IMR-90 (cell line): ENCODE data around the gene CACNA1I. TPM values are rescaled to one million over a fixed set of nuclear protein-coding genes. Genes with fewer than 3 reads are reported as not detected.

ENCODE experiments used
- ATAC-seq: fragments of 200-7000 bp; cut with Tn5 transposase; 2 replicates; pipeline ENCODE4 v1.9.1; 2020; ENCODE audit warnings: low read depth, mild to moderate bottlenecking, moderate library complexity
- BruUV-seq: library from RNA; stranded (reverse); fragments of 400-500 nt; replicated peaks from 2 replicates; lab custom pipeline; 2021; lab: Mats Ljungman, UMichigan
- CTCF ChIA-PET: fragments of 300-600 bp; formaldehyde crosslinking; extraction: SDS; loops from one replicate; lab custom pipeline; 2021; ENCODE audit warnings: antibody characterized with exemption; lab: Yijun Ruan, JAX
- POLR2A ChIA-PET: fragments of 300-600 bp; sonication (Branson Sonifier 250); formaldehyde crosslinking; loops from one replicate; lab custom pipeline; 2022; ENCODE audit warnings: antibody characterized with exemption; ENCODE audit not compliant: unreplicated experiment; lab: Charles Lee
- DNase-seq: peaks from one replicate; pipeline ENCODE4 v3.0.0; 2013
- H2AFZ ChIP-seq: replicated peaks from 2 replicates; pipeline ENCODE3; 2013; ENCODE audit warnings: low read length, mild to moderate bottlenecking; ENCODE audit not compliant: poor library complexity
- H2AK5ac ChIP-seq: 2 replicates; pipeline ENCODE4 v1.6.1; 2013; ENCODE audit warnings: low read depth, low read length, inconsistent platforms
- H2AK9ac ChIP-seq: replicated peaks from 2 replicates; pipeline ENCODE3; 2013; ENCODE audit warnings: mild to moderate bottlenecking, low read depth, low read length, moderate library complexity; ENCODE audit not compliant: poor library complexity
- H2BK120ac ChIP-seq: 2 replicates; pipeline ENCODE4 v1.6.1; 2013; ENCODE audit warnings: low read depth, low read length, inconsistent platforms
- H2BK15ac ChIP-seq: 3 replicates; pipeline ENCODE4 v1.6.1; 2013; ENCODE audit warnings: low read depth, low read length, inconsistent platforms
- H2BK20ac ChIP-seq: 2 replicates; pipeline ENCODE4 v1.6.1; 2013; ENCODE audit warnings: low read depth, mild to moderate bottlenecking, inconsistent platforms, low read length, moderate library complexity
- H2BK5ac ChIP-seq: 2 replicates; pipeline ENCODE4 v1.6.1; 2013; ENCODE audit warnings: mild to moderate bottlenecking, low read depth, low read length, inconsistent platforms; ENCODE audit not compliant: poor library complexity, severe bottlenecking
- H3K14ac ChIP-seq: replicated peaks from 2 replicates; pipeline ENCODE4 v1.6.1; 2013; ENCODE audit warnings: low read depth, low read length, inconsistent platforms
- H3K18ac ChIP-seq: 2 replicates; pipeline ENCODE4 v1.6.1; 2013; ENCODE audit warnings: low read depth, low read length, control low read depth
- H3K23ac ChIP-seq: 2 replicates; pipeline ENCODE4 v1.6.1; 2013; ENCODE audit warnings: low read depth, low read length, inconsistent platforms
- H3K27ac ChIP-seq: 2 replicates; pipeline ENCODE4 v1.5.1; 2013; ENCODE audit warnings: mild to moderate bottlenecking, control low read depth, low read length; ENCODE audit not compliant: insufficient read depth
- H3K27me3 ChIP-seq: 2 replicates; pipeline ENCODE4 v1.6.1; 2013; ENCODE audit warnings: low read length; ENCODE audit not compliant: control insufficient read depth, insufficient read depth
- H3K36me3 ChIP-seq: 2 replicates; pipeline ENCODE4 v1.6.1; 2013; ENCODE audit warnings: low read length, mixed read lengths; ENCODE audit not compliant: control insufficient read depth, insufficient read depth
- H3K4ac ChIP-seq: 2 replicates; pipeline ENCODE4 v1.6.1; 2013; ENCODE audit warnings: low read depth, low read length, inconsistent platforms
- H3K4me1 ChIP-seq: 2 replicates; pipeline ENCODE4 v1.6.1; 2013; ENCODE audit warnings: low read length, mixed read lengths; ENCODE audit not compliant: control insufficient read depth, insufficient read depth
- H3K4me2 ChIP-seq: 2 replicates; pipeline ENCODE4 v1.6.1; 2013; ENCODE audit warnings: low read depth, mild to moderate bottlenecking, control low read depth, low read length, moderate library complexity
- H3K4me3 ChIP-seq: 2 replicates; pipeline ENCODE4 v1.5.1; 2013; ENCODE audit warnings: low read depth, mild to moderate bottlenecking, control low read depth, low read length, moderate library complexity; ENCODE audit not compliant: insufficient read depth
- H3K56ac ChIP-seq: 2 replicates; pipeline ENCODE4 v1.6.1; 2013; ENCODE audit warnings: low read length, inconsistent platforms; ENCODE audit not compliant: insufficient read depth; ENCODE audit errors: extremely low read depth
- H3K79me1 ChIP-seq, 2 experiments: 2 replicates each; pipeline ENCODE4 v1.6.1; 2013; ENCODE audit warnings: low read length in 2 of 2, inconsistent platforms in 1 of 2, low read depth in 1 of 2
- H3K9ac ChIP-seq: 2 replicates; pipeline ENCODE4 v1.6.1; 2013; ENCODE audit warnings: low read depth, low read length, control low read depth
- H3K9me1 ChIP-seq: 2 replicates; pipeline ENCODE4 v1.6.1; 2013; ENCODE audit warnings: low read length, inconsistent platforms; ENCODE audit not compliant: insufficient read depth
- H3K9me3 ChIP-seq: 2 replicates; pipeline ENCODE4 v1.6.1; 2013; ENCODE audit warnings: low read length; ENCODE audit not compliant: control insufficient read depth, insufficient read depth
- H4K20me1 ChIP-seq: 2 replicates; pipeline ENCODE4 v1.6.1; 2013; ENCODE audit warnings: low read length, inconsistent platforms; ENCODE audit not compliant: insufficient read depth
- H4K5ac ChIP-seq: 2 replicates; pipeline ENCODE4 v1.6.1; 2013; ENCODE audit warnings: mild to moderate bottlenecking, low read depth, low read length, control low read depth
- H4K8ac ChIP-seq, 2 experiments: 2 replicates each; pipeline ENCODE4 v1.6.1; 2013; ENCODE audit warnings: low read depth in 2 of 2, low read length in 2 of 2, control low read depth in 1 of 2, inconsistent platforms in 1 of 2
- H4K91ac ChIP-seq: 2 replicates; pipeline ENCODE4 v1.6.1; 2013; ENCODE audit warnings: low read depth, low read length, inconsistent platforms; ENCODE audit not compliant: insufficient read depth
- BHLHE40 ChIP-seq: fragments of 150-350 bp; IDR thresholded peaks from 2 replicates; pipeline ENCODE4 v1.6.1; 2016; ENCODE audit warnings: mild to moderate bottlenecking, low read depth, low read length
- FOS ChIP-seq: fragments of 150-350 bp; IDR thresholded peaks from 2 replicates; pipeline ENCODE4 v1.6.1; 2016; ENCODE audit warnings: low read depth, low read length
- MAFK ChIP-seq: IDR thresholded peaks from 2 replicates; pipeline ENCODE4 v1.6.1; 2012; ENCODE audit warnings: low read depth, low read length, improper control_type of control experiment
- MAZ ChIP-seq: IDR thresholded peaks from 2 replicates; pipeline ENCODE4 v1.6.1; 2012; ENCODE audit warnings: low read depth, mild to moderate bottlenecking, low read length, improper control_type of control experiment, moderate library complexity, borderline replicate concordance
- RCOR1 ChIP-seq: IDR thresholded peaks from 2 replicates; pipeline ENCODE4 v1.6.1; 2012; ENCODE audit warnings: mild to moderate bottlenecking, low read length, improper control_type of control experiment; ENCODE audit not compliant: insufficient replicate concordance
- RFX5 ChIP-seq: IDR thresholded peaks from 2 replicates; pipeline ENCODE4 v1.8.0; 2012; ENCODE audit warnings: low read depth, mild to moderate bottlenecking, low read length, moderate library complexity
- SMC3 ChIP-seq: fragments of 150-350 bp; IDR thresholded peaks from 2 replicates; pipeline ENCODE4 v1.6.1; 2016; ENCODE audit warnings: low read depth, mild to moderate bottlenecking, antibody characterized with exemption, low read length, moderate library complexity
- WGBS, 2 experiments: methylation state at CpG; one replicate each; pipeline versions ENCODE4 v1.1.5 to v1.1.7; 2013; ENCODE audit warnings: missing lambda C conversion rate in 2 of 2; ENCODE audit not compliant: insufficient read length in 1 of 2; ENCODE audit errors: extremely low coverage in 2 of 2; 5-methylcytosine and 5-hydroxymethylcytosine counted together
- dilution Hi-C: fragments of 300-500 bp; cut with HindIII; formaldehyde crosslinking; loops from one replicate; pipeline ENCODE4 v1.14.3; 2018; ENCODE audit warnings: low sequenced_read_pairs; ENCODE audit not compliant: unreplicated experiment
- in situ Hi-C: fragments of 300-500 bp; cut with MboI; formaldehyde crosslinking; loops from 3 replicates; pipeline ENCODE4 v1.14.3; 2019; ENCODE audit warnings: low sequenced_read_pairs, inconsistent platforms, mixed read lengths
- intact Hi-C: fragments of 100-400 bp; cut with micrococcal nuclease; formaldehyde crosslinking; loops from 2 replicates; pipeline ENCODE4 v1.10.0; 2022
- polyA plus RNA-seq, 3 experiments: library from polyadenylated mRNA; depleted of rRNA; stranded (reverse); fragments of >200 nt; gene quantifications; 2 replicates each; pipeline ENCODE4 v1.2.3, GENCODE V29; 2012; ENCODE audit warnings: low replicate concordance in 1 of 3
- total RNA-seq: library from RNA; depleted of rRNA; stranded (reverse); fragments of >200 nt; gene quantifications from 2 replicates; pipeline ENCODE4 v1.2.3, GENCODE V29; 2012
- TF ChIP-seq, protein P1 (sequence below): fragments of 150-350 bp; IDR thresholded peaks from 2 replicates; pipeline ENCODE4 v1.6.1; 2016; ENCODE audit warnings: low read depth, mild to moderate bottlenecking, low read length, moderate library complexity, borderline replicate concordance

Gene CACNA1I
- total and polyA plus RNA-seq, 2 of the 4 experiments (the other 2 are of a cell fraction): under 0.01 to 0.02 TPM

DNA sequence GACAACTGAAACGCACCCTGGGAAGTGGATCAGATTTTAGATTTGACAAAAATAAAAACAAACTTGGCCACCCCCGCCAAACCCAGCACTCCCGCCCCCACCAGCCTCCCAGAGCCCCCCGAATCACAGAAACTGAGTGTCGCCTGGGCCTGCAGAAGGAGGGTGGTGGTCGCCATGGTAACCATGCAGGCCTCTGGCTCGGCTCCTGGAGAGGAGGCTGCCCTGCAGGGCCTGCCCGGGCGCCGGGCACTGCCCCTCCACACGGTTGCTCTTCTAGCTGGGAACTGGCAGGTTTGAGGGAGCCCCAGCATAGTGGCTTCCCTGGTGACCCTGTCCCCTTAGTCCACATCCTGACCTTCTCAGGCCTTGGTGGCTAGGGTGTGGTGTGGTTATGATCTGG is 19.3 kb downstream of the CACNA1I start:
- H2BK20ac ChIP-seq: no peak overlapping the region
- H3K56ac ChIP-seq: no peak overlapping the region
- H3K36me3 ChIP-seq: no peaks in the 10 kb centered on the region
- H2AK9ac ChIP-seq: no peak overlapping the region
- H3K27ac ChIP-seq: no peak overlapping the region
- H4K8ac ChIP-seq: no peak overlapping the region
- TF ChIP-seq RFX5 (no peak), BHLHE40 (no peak), MAFK (no peak), FOS (no peak), SMC3 (no peak), MAZ (no peak), RCOR1 (no peak)
- TF ChIP-seq, protein P1, sequence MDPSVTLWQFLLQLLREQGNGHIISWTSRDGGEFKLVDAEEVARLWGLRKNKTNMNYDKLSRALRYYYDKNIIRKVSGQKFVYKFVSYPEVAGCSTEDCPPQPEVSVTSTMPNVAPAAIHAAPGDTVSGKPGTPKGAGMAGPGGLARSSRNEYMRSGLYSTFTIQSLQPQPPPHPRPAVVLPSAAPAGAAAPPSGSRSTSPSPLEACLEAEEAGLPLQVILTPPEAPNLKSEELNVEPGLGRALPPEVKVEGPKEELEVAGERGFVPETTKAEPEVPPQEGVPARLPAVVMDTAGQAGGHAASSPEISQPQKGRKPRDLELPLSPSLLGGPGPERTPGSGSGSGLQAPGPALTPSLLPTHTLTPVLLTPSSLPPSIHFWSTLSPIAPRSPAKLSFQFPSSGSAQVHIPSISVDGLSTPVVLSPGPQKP: no peak
- no peak for DNase-seq
- H3K14ac ChIP-seq: no peak overlapping the region
- no peak overlapping the region for H4K5ac ChIP-seq
- peaks cover 10% of the 10 kb centered on the region for H3K4me1 ChIP-seq
- peak overlapping the region; percentile 52 for H2AFZ ChIP-seq
- no peak overlapping the region for H3K4me2 ChIP-seq
- WGBS, 2 experiments: 50% methylated on average over 1 of the region's 11 CpGs; no CpG with 5 or more reads in 1 of the 2 experiments
- no peak overlapping the region for H3K18ac ChIP-seq
- no TSS peak for BruUV-seq
- peaks cover 6% of the 10 kb centered on the region; the same call in 1 of the 2 replicates for H3K9me1 ChIP-seq
- H3K4me3 ChIP-seq: no peak overlapping the region
- dilution Hi-C loops (no loop called here), intact Hi-C loops (no loop called here), in situ Hi-C loops (no loop called here)
- H3K9ac ChIP-seq: no peak overlapping the region
- H3K79me1 ChIP-seq: no peaks in the 10 kb centered on the region
- no peak overlapping the region for H3K23ac ChIP-seq
- H3K9me3 ChIP-seq: no peaks in the 10 kb centered on the region
- H2AK5ac ChIP-seq: no peak overlapping the region
- no peak overlapping the region for H3K4ac ChIP-seq
- H3K27me3 ChIP-seq: peaks cover 13% of the 10 kb centered on the region
- CTCF ChIA-PET: no interaction called here
- no peak overlapping the region for H2BK5ac ChIP-seq
- H2BK15ac ChIP-seq: no peak overlapping the region
- H4K20me1 ChIP-seq: no peaks in the 10 kb centered on the region
- no peak overlapping the region for H4K91ac ChIP-seq
- POLR2A ChIA-PET: no interaction called here
- no peak overlapping the region for H2BK120ac ChIP-seq
- no peak for ATAC-seq
